Measurements from ENCODE around the gene PRELID3B. TPM values are rescaled to one million over a fixed set of nuclear protein-coding genes. Genes with fewer than 3 reads are reported as not detected.
A peak's percentile ranks its signal among the peaks of the same experiment; 100 is the strongest.

Gene PRELID3B
- total RNA-seq, 2 donors from 2014 or later, result 20.8 to 29.3 TPM

DNA sequence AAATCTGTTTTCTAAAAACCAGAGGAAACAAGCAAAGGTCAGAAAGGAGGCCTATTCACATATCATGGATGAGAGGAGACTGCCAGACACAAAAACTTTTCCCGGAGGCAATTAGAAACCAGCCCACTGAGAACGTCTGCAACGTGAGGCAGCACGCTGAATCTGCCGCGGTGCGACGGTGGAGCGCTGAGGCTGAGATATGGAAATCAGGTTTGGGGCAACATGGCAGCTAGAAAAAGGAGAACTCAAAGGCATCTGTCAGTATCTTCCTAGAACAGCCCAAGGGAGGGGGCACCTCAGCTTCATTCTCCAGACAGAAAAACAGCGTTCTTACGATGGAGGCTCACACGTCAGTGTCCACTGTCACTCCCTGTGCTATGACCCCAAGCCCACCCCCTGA is 5.2 kb downstream of the PRELID3B start:
- intact Hi-C loops (cut with DNase I), result no loop called here
- DNase-seq (no peak), ATAC-seq (no peak)
- Histone ChIP-seq H3K27ac (no peak overlapping the region), H3K4me1 (peaks cover 28% of the 10 kb centered on the region), H3K27me3 (no peaks in the 10 kb centered on the region), H3K36me3 (replicated peaks in 1 of 2; ENCODE audit: insufficient read depth in 1 of 2, low read depth in 2 of 2) (peaks cover 0 to 15% of the 10 kb centered on the region in 2 donors), H3K9me3 (no peaks in the 10 kb centered on the region), H3K4me3 (no peak overlapping the region)
- 90 to 93% methylated on average over 12 of the region's 12 CpGs for WGBS, 2 donors
- no peak for TF ChIP-seq POLR2A (IDR thresholded peaks at IDR 0.05)
- TF ChIP-seq, protein P1, sequence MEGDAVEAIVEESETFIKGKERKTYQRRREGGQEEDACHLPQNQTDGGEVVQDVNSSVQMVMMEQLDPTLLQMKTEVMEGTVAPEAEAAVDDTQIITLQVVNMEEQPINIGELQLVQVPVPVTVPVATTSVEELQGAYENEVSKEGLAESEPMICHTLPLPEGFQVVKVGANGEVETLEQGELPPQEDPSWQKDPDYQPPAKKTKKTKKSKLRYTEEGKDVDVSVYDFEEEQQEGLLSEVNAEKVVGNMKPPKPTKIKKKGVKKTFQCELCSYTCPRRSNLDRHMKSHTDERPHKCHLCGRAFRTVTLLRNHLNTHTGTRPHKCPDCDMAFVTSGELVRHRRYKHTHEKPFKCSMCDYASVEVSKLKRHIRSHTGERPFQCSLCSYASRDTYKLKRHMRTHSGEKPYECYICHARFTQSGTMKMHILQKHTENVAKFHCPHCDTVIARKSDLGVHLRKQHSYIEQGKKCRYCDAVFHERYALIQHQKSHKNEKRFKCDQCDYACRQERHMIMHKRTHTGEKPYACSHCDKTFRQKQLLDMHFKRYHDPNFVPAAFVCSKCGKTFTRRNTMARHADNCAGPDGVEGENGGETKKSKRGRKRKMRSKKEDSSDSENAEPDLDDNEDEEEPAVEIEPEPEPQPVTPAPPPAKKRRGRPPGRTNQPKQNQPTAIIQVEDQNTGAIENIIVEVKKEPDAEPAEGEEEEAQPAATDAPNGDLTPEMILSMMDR (IDR thresholded peaks at IDR 0.05), result no peak

DNA sequence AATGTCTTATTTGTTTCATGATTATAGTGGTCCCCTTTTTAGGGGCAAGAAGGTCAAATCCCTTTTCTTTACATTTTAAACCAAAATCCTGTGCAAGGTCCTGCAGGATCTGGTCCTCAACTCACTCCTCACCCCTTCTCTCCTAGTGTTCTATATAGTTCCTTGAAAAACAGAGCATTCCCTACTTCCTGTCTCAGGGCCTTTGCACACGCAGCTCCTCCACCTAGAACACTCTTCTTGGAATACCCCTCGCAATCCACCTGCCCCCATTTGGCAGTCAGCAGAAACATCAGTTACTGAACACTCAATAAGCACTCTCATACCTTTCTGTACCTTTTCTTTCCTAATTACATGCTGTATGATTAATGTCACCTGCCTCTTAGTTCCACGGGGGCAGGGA is 7.2 kb downstream of the PRELID3B start:
- peaks cover 21% of the 10 kb centered on the region for H3K4me1 ChIP-seq
- H3K36me3 ChIP-seq (replicated peaks in 1 of 2; ENCODE audit: insufficient read depth in 1 of 2, low read depth in 2 of 2), result peaks cover 0 to 15% of the 10 kb centered on the region in 2 donors
- 85 to 93% methylated on average over 3 of the region's 3 CpGs for WGBS, 2 donors
- intact Hi-C loops (cut with DNase I), result no loop called here
- no peak overlapping the region for H3K4me3 ChIP-seq
- no peaks in the 10 kb centered on the region for H3K27me3 ChIP-seq
- H3K9me3 ChIP-seq, result no peaks in the 10 kb centered on the region
- DNase-seq (no peak), ATAC-seq (no peak)
- no peak overlapping the region for H3K27ac ChIP-seq
- TF ChIP-seq, protein P1 (IDR thresholded peaks at IDR 0.05), result no peak
- no peak for TF ChIP-seq POLR2A (IDR thresholded peaks at IDR 0.05)

DNA sequence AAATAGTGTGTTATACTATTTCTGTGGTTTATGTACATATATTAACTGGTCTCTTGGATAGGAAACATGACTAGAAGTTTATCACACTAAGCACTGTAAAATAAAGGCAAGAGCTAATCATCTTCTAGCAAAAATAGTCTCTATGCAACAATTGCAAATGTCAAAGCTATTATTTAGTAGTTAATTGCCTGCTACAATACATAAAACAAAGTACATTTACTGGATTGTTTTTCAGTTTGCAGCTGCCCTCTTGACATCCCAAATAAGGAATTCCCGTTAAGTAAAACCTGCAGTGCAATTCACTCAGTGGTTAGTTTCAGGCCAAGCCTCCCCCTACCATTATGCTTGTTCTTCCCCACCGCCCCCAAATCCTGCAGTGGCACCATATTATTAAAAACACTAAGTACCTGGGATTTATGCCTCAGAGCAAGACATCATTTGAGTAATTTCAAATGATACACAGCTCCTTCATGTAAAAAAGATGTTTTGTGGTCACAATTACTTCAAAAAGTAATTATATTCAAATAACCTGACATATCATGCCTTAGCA is 8.9 kb downstream of the PRELID3B start:
- H3K4me1 ChIP-seq, result peaks cover 30% of the 10 kb centered on the region
- intact Hi-C loops (cut with DNase I), result no loop called here
- ATAC-seq, result no peak
- DNase-seq, result no peak
- no peaks in the 10 kb centered on the region for H3K27me3 ChIP-seq
- no peak overlapping the region for H3K27ac ChIP-seq
- 85 to 91% methylated on average over 2 of the region's 2 CpGs for WGBS, 2 donors
- H3K36me3 ChIP-seq (replicated peaks in 1 of 2; ENCODE audit: insufficient read depth in 1 of 2, low read depth in 2 of 2), result peaks cover 0 to 22% of the 10 kb centered on the region in 2 donors
- H3K4me3 ChIP-seq, result no peak overlapping the region
- TF ChIP-seq, protein P1 (IDR thresholded peaks at IDR 0.05), result no peak
- TF ChIP-seq POLR2A (IDR thresholded peaks at IDR 0.05), result no peak
- H3K9me3 ChIP-seq, result no peaks in the 10 kb centered on the region

DNA sequence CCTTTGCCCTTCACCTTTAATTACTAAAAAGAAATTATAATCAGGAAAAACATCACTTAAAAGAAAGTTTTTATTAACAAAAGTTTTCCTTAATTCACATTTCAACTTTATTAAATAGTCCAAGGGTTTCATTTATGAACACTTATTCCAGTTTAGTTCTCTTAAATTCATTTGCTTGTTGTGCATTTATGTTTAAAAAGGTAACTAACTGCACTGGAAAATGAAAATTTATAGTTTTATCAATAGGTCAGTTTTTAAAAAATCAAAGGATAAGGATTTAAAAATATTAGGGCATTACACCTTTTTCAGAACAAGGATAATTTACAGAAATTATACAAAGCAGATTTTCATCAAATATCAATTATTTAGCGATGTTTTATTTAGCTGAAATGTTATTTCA is 9.5 kb downstream of the PRELID3B start:
- Histone ChIP-seq H3K9me3 (no peaks in the 10 kb centered on the region), H3K27me3 (no peaks in the 10 kb centered on the region), H3K4me3 (no peak overlapping the region), H3K27ac (peak overlapping the region in 2 of 4 donors; percentile 88 to 90), H3K36me3 (replicated peaks in 1 of 2; ENCODE audit: insufficient read depth in 1 of 2, low read depth in 2 of 2) (peaks cover 0 to 22% of the 10 kb centered on the region in 2 donors), H3K4me1 (peaks cover 34% of the 10 kb centered on the region)
- no peak for ATAC-seq
- no peak for DNase-seq
- WGBS, 2 donors, result 96 to 100% methylated on average over 1 of the region's 1 CpG
- intact Hi-C loops (cut with DNase I), result no loop called here
- no peak for TF ChIP-seq POLR2A (IDR thresholded peaks at IDR 0.05)
- TF ChIP-seq, protein P1 (IDR thresholded peaks at IDR 0.05), result no peak

DNA sequence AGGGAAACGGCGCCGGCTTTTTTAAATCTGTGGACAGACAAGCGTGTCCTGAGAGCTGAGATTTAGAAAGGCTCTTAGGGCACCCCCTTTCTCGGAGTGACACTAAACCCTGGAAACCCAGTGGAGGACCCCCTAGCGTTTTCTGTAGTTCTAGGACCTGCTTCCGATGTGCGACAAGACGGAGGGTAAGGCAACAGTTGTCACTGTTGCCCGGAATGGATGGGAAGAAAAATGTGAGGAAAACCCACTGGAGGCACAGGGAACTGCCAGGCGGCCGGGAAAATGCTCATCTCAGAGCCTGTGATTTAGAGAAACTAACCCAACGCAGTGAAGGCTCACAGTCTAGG is 9.9 kb downstream of the PRELID3B start:
- H3K9me3 ChIP-seq, result no peaks in the 10 kb centered on the region
- H3K27ac ChIP-seq, result peak overlapping the region; percentile 45 to 90 (median 73)
- DNase-seq (peak in 1 of 4 donors; percentile 20), ATAC-seq (peak; percentile 16)
- peaks cover 0 to 18% of the 10 kb centered on the region in 2 donors for H3K36me3 ChIP-seq (replicated peaks in 1 of 2; ENCODE audit: insufficient read depth in 1 of 2, low read depth in 2 of 2)
- peak overlapping the region in 1 of 2 donors; percentile 47 for H3K4me3 ChIP-seq
- WGBS, 2 donors, result 0 to 1% methylated on average over 7 to 13 of the region's 13 CpGs
- peaks cover 34% of the 10 kb centered on the region for H3K4me1 ChIP-seq
- TF ChIP-seq, protein P1 (IDR thresholded peaks at IDR 0.05), result peak in 3 of 7 experiments; percentile 19 to 39 (median 33)
- TF ChIP-seq POLR2A (IDR thresholded peaks at IDR 0.05), result no peak
- H3K27me3 ChIP-seq, result no peaks in the 10 kb centered on the region
- intact Hi-C loops (cut with DNase I), result no loop called here
